H1 (cell line): ENCODE data around the gene GARS1. TPM values are rescaled to one million over a fixed set of nuclear protein-coding genes. Genes with fewer than 3 reads are reported as not detected.

Experiments
- CTCF ChIA-PET: fragments of 300-600 bp; sonication (Branson Sonifier 250); formaldehyde crosslinking; loops from one replicate; lab custom pipeline; 2021; ENCODE audit not compliant: partially characterized antibody; lab: Charles Lee
- POLR2A ChIA-PET: fragments of 300-600 bp; sonication (Branson Sonifier 250); formaldehyde crosslinking; loops from one replicate; lab custom pipeline; 2021; ENCODE audit warnings: inconsistent platforms; ENCODE audit not compliant: partially characterized antibody; lab: Charles Lee
- DNase-seq, 2 experiments: peaks; one replicate each; pipeline versions ENCODE4 v3.0.0 to v3.0.0-alpha.2; 2010 to 2022; ENCODE audit warnings: low spot score in 2 of 2, low read depth in 1 of 2, mixed read lengths in 1 of 2
- FAIRE-seq: peaks from 2 replicates; lab custom pipeline; 2011; peaks lifted over from hg19 to GRCh38; lab: Jason Lieb, UNC
- H2AFZ ChIP-seq: 2 replicates; pipeline ENCODE4 v1.8.1; 2012; ENCODE audit warnings: low read length, inconsistent platforms
- H2AK5ac ChIP-seq: 2 replicates; pipeline ENCODE4 v1.6.1; 2013; ENCODE audit warnings: low read depth, low read length
- H2BK120ac ChIP-seq: replicated peaks from 2 replicates; pipeline ENCODE3; 2013; ENCODE audit warnings: low read depth, low read length, inconsistent platforms
- H2BK12ac ChIP-seq: 2 replicates; pipeline ENCODE4 v1.6.1; 2013; ENCODE audit warnings: low read depth, low read length
- H2BK15ac ChIP-seq: 2 replicates; pipeline ENCODE4 v1.6.1; 2013; ENCODE audit warnings: low read length
- H2BK20ac ChIP-seq: 2 replicates; pipeline ENCODE4 v1.6.1; 2013; ENCODE audit warnings: low read length
- H2BK5ac ChIP-seq: 2 replicates; pipeline ENCODE4 v1.6.1; 2013; ENCODE audit warnings: low read depth, low read length
- H3K14ac ChIP-seq: 2 replicates; pipeline ENCODE4 v1.6.1; 2013; ENCODE audit warnings: inconsistent platforms; ENCODE audit not compliant: insufficient read length
- H3K18ac ChIP-seq: 2 replicates; pipeline ENCODE4 v1.6.1; 2013; ENCODE audit warnings: low read length; ENCODE audit errors: extremely low read depth
- H3K23ac ChIP-seq: 2 replicates; pipeline ENCODE4 v1.6.1; 2013; ENCODE audit warnings: inconsistent platforms; ENCODE audit not compliant: insufficient read length
- H3K23me2 ChIP-seq: 2 replicates; pipeline ENCODE4 v1.6.1; 2013; ENCODE audit warnings: low read depth, low read length
- H3K27ac ChIP-seq: 2 replicates; pipeline ENCODE4 v1.6.1; 2011; ENCODE audit warnings: low read depth, low read length, inconsistent platforms
- H3K27me3 ChIP-seq, 4 experiments: replicated peaks in 1 of 4; 1 replicate in 1 of 4; 2 replicates in 3 of 4; pipeline versions ENCODE4 v1.6.1 to v1.8.1; 2011 to 2013; ENCODE audit warnings: low read length in 3 of 4, mild to moderate bottlenecking in 3 of 4, inconsistent platforms in 2 of 4, mixed read lengths in 2 of 4, moderate library complexity in 1 of 4; ENCODE audit not compliant: control insufficient read depth in 3 of 4, insufficient read depth in 3 of 4; ENCODE audit errors: extremely low read depth in 1 of 4
- H3K36me3 ChIP-seq, 4 experiments: 2 replicates each; pipeline versions ENCODE4 v1.6.1 to v1.8.1; 2011 to 2013; ENCODE audit warnings: mild to moderate bottlenecking in 4 of 4, low read length in 3 of 4, moderate library complexity in 2 of 4, control low read depth in 1 of 4, inconsistent platforms in 1 of 4; ENCODE audit not compliant: insufficient read depth in 4 of 4, control insufficient read depth in 2 of 4
- H3K4ac ChIP-seq: replicated peaks from 2 replicates; pipeline ENCODE3; 2013; ENCODE audit warnings: low read length, low read depth, mixed read lengths, inconsistent platforms; ENCODE audit not compliant: insufficient read length
- H3K4me1 ChIP-seq, 4 experiments: replicated peaks in 1 of 4; 1 replicate in 1 of 4; 2 replicates in 3 of 4; pipeline versions ENCODE4 v1.6.1 to v1.8.1; 2011 to 2013; ENCODE audit warnings: low read length in 3 of 4, inconsistent platforms in 2 of 4, mixed read lengths in 1 of 4; ENCODE audit not compliant: insufficient read depth in 4 of 4, control insufficient read depth in 3 of 4
- H3K4me2 ChIP-seq, 2 experiments: 2 replicates each; pipeline versions ENCODE4 v1.6.1 to v1.8.1; 2011 to 2013; ENCODE audit warnings: low read depth in 2 of 2, low read length in 2 of 2, control low read depth in 1 of 2, inconsistent platforms in 1 of 2, mild to moderate bottlenecking in 1 of 2; ENCODE audit not compliant: insufficient read depth in 1 of 2
- H3K4me3 ChIP-seq, 4 experiments: fragments of 200-600, 300-600 bp in 1 of 4; sonication (generic), shearing (Covaris generic), sonication (Bioruptor Twin) in 1 of 4; 2 replicates each; pipeline versions ENCODE4 v1.5.1 to v1.8.1; 2011 to 2016; ENCODE audit warnings: low read length in 4 of 4, low read depth in 3 of 4, control low read depth in 2 of 4, inconsistent platforms in 2 of 4, mild to moderate bottlenecking in 2 of 4, mixed read lengths in 1 of 4, moderate library complexity in 1 of 4; ENCODE audit not compliant: insufficient read depth in 2 of 4; ENCODE audit errors: extremely low read depth in 1 of 4
- H3K56ac ChIP-seq: replicated peaks from 2 replicates; pipeline ENCODE3; 2013; ENCODE audit warnings: low read depth, mild to moderate bottlenecking, mixed read lengths, low read length, inconsistent platforms; ENCODE audit not compliant: insufficient read length
- H3K79me1 ChIP-seq: 2 replicates; pipeline ENCODE4 v1.6.1; 2013; ENCODE audit warnings: low read depth, low read length, control low read depth
- H3K79me2 ChIP-seq, 2 experiments: 2 replicates each; pipeline versions ENCODE4 v1.6.1 to v1.8.1; 2012 to 2013; ENCODE audit warnings: low read length in 2 of 2, mild to moderate bottlenecking in 2 of 2, inconsistent platforms in 1 of 2; ENCODE audit not compliant: insufficient read depth in 2 of 2, control insufficient read depth in 1 of 2
- H3K9ac ChIP-seq, 4 experiments: replicated peaks in 1 of 4; 1 replicate in 1 of 4; 2 replicates in 3 of 4; pipeline versions ENCODE4 v1.6.1 to v1.8.1; 2011 to 2013; ENCODE audit warnings: low read depth in 3 of 4, low read length in 3 of 4, control low read depth in 2 of 4, mild to moderate bottlenecking in 2 of 4, moderate library complexity in 2 of 4, inconsistent platforms in 1 of 4; ENCODE audit errors: extremely low read depth in 1 of 4
- H3K9me3 ChIP-seq, 2 experiments: 2 replicates each; pipeline versions ENCODE4 v1.6.1 to v1.8.1; 2012 to 2013; ENCODE audit warnings: mild to moderate bottlenecking in 2 of 2, moderate library complexity in 2 of 2, control low read depth in 1 of 2, inconsistent platforms in 1 of 2, low read depth in 1 of 2, low read length in 1 of 2, mixed read lengths in 1 of 2; ENCODE audit not compliant: insufficient read depth in 2 of 2
- H4K20me1 ChIP-seq, 2 experiments: replicated peaks in 1 of 2; 2 replicates each; pipeline versions ENCODE3 to v1.8.1; 2011 to 2013; ENCODE audit warnings: inconsistent platforms in 2 of 2, low read length in 2 of 2, mild to moderate bottlenecking in 1 of 2; ENCODE audit not compliant: insufficient read depth in 2 of 2, control insufficient read depth in 1 of 2
- H4K5ac ChIP-seq: 2 replicates; pipeline ENCODE4 v1.6.1; 2013; ENCODE audit warnings: low read length, low read depth, mixed read lengths, inconsistent platforms; ENCODE audit not compliant: insufficient read length
- H4K8ac ChIP-seq: 2 replicates; pipeline ENCODE4 v1.8.0; 2013; ENCODE audit warnings: mild to moderate bottlenecking, moderate library complexity, low read length, inconsistent platforms; ENCODE audit not compliant: insufficient read depth; ENCODE audit errors: extremely low read depth
- H4K91ac ChIP-seq: replicated peaks from 2 replicates; pipeline ENCODE3; 2013; ENCODE audit warnings: low read length, mixed read lengths, inconsistent platforms; ENCODE audit not compliant: insufficient read length
- ASH2L ChIP-seq: fragments of 200-600, 300-600 bp; sonication (generic); IDR thresholded peaks from one replicate; pipeline ENCODE4 v1.7.1; 2017; ENCODE audit warnings: low read length
- BACH1 ChIP-seq: IDR thresholded peaks from 2 replicates; pipeline ENCODE4 v1.6.1; 2012; ENCODE audit warnings: low read length, improper control_type of control experiment
- BCL11A ChIP-seq, 2 experiments: IDR thresholded peaks; one replicate each; pipeline ENCODE4 v1.6.1; 2011; ENCODE audit warnings: low read depth in 2 of 2, low read length in 2 of 2, mild to moderate bottlenecking in 2 of 2
- BRCA1 ChIP-seq: IDR thresholded peaks from 2 replicates; pipeline ENCODE4 v1.6.1; 2012; ENCODE audit warnings: low read depth, low read length, improper control_type of control experiment
- CEBPB ChIP-seq: IDR thresholded peaks from 2 replicates; pipeline ENCODE4 v1.6.1; 2012; ENCODE audit warnings: low read depth, low read length
- EP300 ChIP-seq, 2 experiments: IDR thresholded peaks; 1 replicate in 1 of 2; 2 replicates in 1 of 2; pipeline ENCODE4 v1.6.1; 2011 to 2012; ENCODE audit warnings: low read depth in 2 of 2, low read length in 2 of 2, mild to moderate bottlenecking in 2 of 2, borderline replicate concordance in 1 of 2, inconsistent platforms in 1 of 2, moderate library complexity in 1 of 2
- FOSL1 ChIP-seq: IDR thresholded peaks from 2 replicates; pipeline ENCODE4 v1.6.1; 2011; ENCODE audit warnings: mild to moderate bottlenecking, low read depth, low read length, moderate library complexity; ENCODE audit not compliant: insufficient read depth
- GABPA ChIP-seq: IDR thresholded peaks from 2 replicates; pipeline ENCODE4 v1.6.1; 2011; ENCODE audit warnings: mild to moderate bottlenecking, low read length, moderate library complexity, borderline replicate concordance; ENCODE audit not compliant: insufficient read depth
- KDM5A ChIP-seq: fragments of 200-600 bp; IDR thresholded peaks from 2 replicates; pipeline ENCODE4 v1.7.1; 2012; ENCODE audit warnings: mild to moderate bottlenecking, low read length, inconsistent platforms, mixed read lengths
- NANOG ChIP-seq: IDR thresholded peaks from 2 replicates; pipeline ENCODE4 v1.6.1; 2011; ENCODE audit warnings: low read length, low read depth, mild to moderate bottlenecking, inconsistent platforms; ENCODE audit not compliant: insufficient read depth, poor library complexity, severe bottlenecking
- POLR2AphosphoS5 ChIP-seq: IDR thresholded peaks from 2 replicates; pipeline ENCODE4 v1.6.1; 2011; ENCODE audit warnings: low read depth, low read length
- RFX5 ChIP-seq: IDR thresholded peaks from 2 replicates; pipeline ENCODE4 v1.6.1; 2011; ENCODE audit warnings: low read depth, low read length, improper control_type of control experiment, borderline replicate concordance
- SIN3A ChIP-seq, 2 experiments: IDR thresholded peaks in 1 of 2; conservative IDR thresholded peaks in 1 of 2; 2 replicates each; pipeline ENCODE4 v1.6.1; 2011 to 2012; ENCODE audit warnings: low read length in 2 of 2, improper control_type of control experiment in 1 of 2, low read depth in 1 of 2, mild to moderate bottlenecking in 1 of 2
- SIX5 ChIP-seq: IDR thresholded peaks from 2 replicates; pipeline ENCODE4 v1.6.1; 2011; ENCODE audit warnings: mild to moderate bottlenecking, low read depth, low read length
- TAF1 ChIP-seq: IDR thresholded peaks from 2 replicates; pipeline ENCODE4 v1.6.1; 2011; ENCODE audit warnings: mild to moderate bottlenecking, low read depth, low read length
- WGBS, 2 experiments: shearing (Covaris generic) in 1 of 2; methylation state at CpG; one replicate each; pipeline versions ENCODE4 v1.1.6 to v1.1.7; 2013 to 2015; ENCODE audit warnings: low lambda C conversion rate in 2 of 2, mixed read lengths in 2 of 2, inconsistent platforms in 1 of 2, low coverage in 1 of 2, missing lambda C conversion rate in 1 of 2; ENCODE audit not compliant: insufficient replicate concordance in 2 of 2, insufficient coverage in 1 of 2, insufficient read length in 1 of 2; ENCODE audit errors: extremely low coverage in 1 of 2, missing lambda C conversion rate in 1 of 2; 5-methylcytosine and 5-hydroxymethylcytosine counted together
- polyA plus RNA-seq, 7 experiments: library from polyadenylated mRNA; depleted of rRNA in 3 of 7; stranded (reverse) in 5 of 7; unstranded in 2 of 7; fragments of >200 nt in 5 of 7; fragments of 200-250 nt in 2 of 7; gene quantifications; 1 replicate in 5 of 7; 2 replicates in 1 of 7; 4 replicates in 1 of 7; pipeline versions ENCODE4 v1.2.1 to v1.2.3, GENCODE V29; 2011 to 2013; ENCODE audit warnings: missing spikeins in 2 of 7, mixed read lengths in 2 of 7
- total RNA-seq: library from RNA; stranded (reverse); fragmentation: NEBNext Ultra II Directional; extraction: Animal tissue kit (Norgen Biotek cat#: 25700); gene quantifications from 2 replicates; pipeline ENCODE4 v1.2.1, GENCODE V29; 2021

The GARS1 gene
- total and polyA plus RNA-seq, 2 of the 8 experiments (the other 6 are each of a cell fraction or from before 2014, with no cell fraction given): 270 to 476 TPM

GRCh38 chr7:30616318-30616717 is 21.6 kb downstream of the GARS1 start:
- Histone ChIP-seq H2BK15ac (no peak overlapping the region), H3K14ac (no peak overlapping the region), H3K9ac (no peak overlapping the region), H3K79me2 (peaks cover 0 to 35% of the 10 kb centered on the region in 2 experiments; a peak in 2 of 4 replicates), H4K91ac (no peak overlapping the region), H3K27ac (no peak overlapping the region), H3K4ac (no peak overlapping the region), H3K23ac (no peak overlapping the region), H3K9me3 (no peaks in the 10 kb centered on the region), H2AK5ac (no peak overlapping the region), H2BK12ac (no peak overlapping the region), H2BK20ac (no peak overlapping the region), H3K56ac (no peak overlapping the region), H3K4me2 (no peak overlapping the region), H2BK120ac (no peak overlapping the region), H3K36me3 (peaks cover 39 to 97% (median 80%) of the 10 kb centered on the region in 4 experiments), H3K4me1 (no peaks in the 10 kb centered on the region), H3K18ac (no peak overlapping the region), H2AFZ (no peak overlapping the region), H3K27me3 (no peaks in the 10 kb centered on the region), H4K5ac (no peak overlapping the region), H2BK5ac (no peak overlapping the region), H3K79me1 (no peaks in the 10 kb centered on the region), H4K8ac (no peak overlapping the region; the same call in 1 of the 2 replicates), H4K20me1 (peaks cover 6 to 8% of the 10 kb centered on the region in 2 experiments), H3K23me2 (no peaks in the 10 kb centered on the region), H3K4me3 (no peak overlapping the region)
- FAIRE-seq (no peak), DNase-seq (no peak)
- POLR2A ChIA-PET: interaction anchor here (0.9 to 11.3 kb wide), 3 partner anchors 9 to 15 kb away, joined by 3 to 323 read pairs (median 93); no protein-coding TSS in a partner anchor
- WGBS, 2 experiments: 93% methylated on average over 4 of the region's 4 CpGs; no CpG with 5 or more reads in 1 of the 2 experiments
- CTCF ChIA-PET: interaction anchor here (2.1 kb wide), 1 partner anchor 124 kb away, joined by 7 read pairs; no protein-coding TSS in a partner anchor
- no peak for TF ChIP-seq CEBPB
- TF ChIP-seq FOSL1: no peak
- no peak for TF ChIP-seq POLR2AphosphoS5
- TF ChIP-seq KDM5A: no peak
- TF ChIP-seq NANOG: no peak
- no peak for TF ChIP-seq GABPA
- TF ChIP-seq RFX5: no peak
- no peak for TF ChIP-seq BRCA1
- TF ChIP-seq SIX5: no peak
- no peak for TF ChIP-seq SIN3A (conservative IDR thresholded peaks at IDR 0.05 in 1 of 2, IDR thresholded peaks at IDR 0.05 in 1 of 2; ENCODE audit: low read depth in 1 of 2, low read length in 2 of 2)
- TF ChIP-seq TAF1: no peak
- TF ChIP-seq ASH2L: no peak
- TF ChIP-seq BCL11A (IDR thresholded peaks at IDR 0.05; ENCODE audit: low read depth in 2 of 2, low read length in 2 of 2): no peak
- no peak for TF ChIP-seq EP300 (IDR thresholded peaks at IDR 0.05; ENCODE audit: borderline replicate concordance in 1 of 2, low read depth in 2 of 2, low read length in 2 of 2)
- TF ChIP-seq BACH1: no peak
